Smooth muscle cell (in vitro differentiated cells): ENCODE data around the gene SIL1. TPM values are rescaled to one million over a fixed set of nuclear protein-coding genes. Genes with fewer than 3 reads are reported as not detected.

Experiments
- DNase-seq: peaks from one replicate; lab custom pipeline; 2025; ENCODE audit not compliant: unreplicated experiment; lab: John Stamatoyannopoulos, UW
- H2AFZ ChIP-seq: fragments of 200-600 bp; sonication (generic); 2 replicates; pipeline ENCODE4 v1.6.0; 2016; ENCODE audit warnings: antibody characterized with exemption, low read depth, mild to moderate bottlenecking
- H3F3A ChIP-seq: fragments of 200-600 bp; sonication (generic); 2 replicates; pipeline ENCODE4 v1.6.0; 2017; ENCODE audit warnings: antibody characterized with exemption, low read depth
- H3K27ac ChIP-seq: fragments of 200-600 bp; sonication (generic); 2 replicates; pipeline ENCODE4 v1.5.1; 2016; ENCODE audit warnings: low read depth, mild to moderate bottlenecking
- H3K27me3 ChIP-seq: fragments of 200-600 bp; sonication (generic); 2 replicates; pipeline ENCODE4 v1.6.1; 2016; ENCODE audit warnings: low read depth, mild to moderate bottlenecking
- H3K36me3 ChIP-seq: fragments of 200-600 bp; sonication (generic); 2 replicates; pipeline ENCODE4 v1.5.1; 2016; ENCODE audit warnings: low read depth
- H3K4me1 ChIP-seq: fragments of 200-600 bp; sonication (generic); 2 replicates; pipeline ENCODE4 v1.5.1; 2016; ENCODE audit warnings: low read depth
- H3K4me2 ChIP-seq: fragments of 200-600 bp; sonication (generic); 2 replicates; pipeline ENCODE4 v1.6.0; 2016; ENCODE audit warnings: mild to moderate bottlenecking
- H3K4me3 ChIP-seq: fragments of 200-600 bp; sonication (generic); 2 replicates; pipeline ENCODE4 v1.5.1; 2016; ENCODE audit warnings: mild to moderate bottlenecking
- H3K79me2 ChIP-seq: fragments of 200-600 bp; sonication (generic); 2 replicates; pipeline ENCODE4 v1.6.0; 2016; ENCODE audit warnings: low read depth, mild to moderate bottlenecking
- H3K9ac ChIP-seq: fragments of 200-600 bp; sonication (generic); 2 replicates; pipeline ENCODE4 v1.6.0; 2016; ENCODE audit warnings: low read depth
- H3K9me3 ChIP-seq: fragments of 200-600 bp; sonication (generic); replicated peaks from 2 replicates; pipeline ENCODE4 v1.5.1; 2016; ENCODE audit warnings: low read depth
- H4K20me1 ChIP-seq: fragments of 200-600 bp; sonication (generic); 2 replicates; pipeline ENCODE4 v1.6.0; 2016; ENCODE audit warnings: low read depth
- CTCF ChIP-seq: fragments of 200-600 bp; sonication (generic); IDR thresholded peaks from 2 replicates; pipeline ENCODE4 v1.5.1; 2017; ENCODE audit warnings: borderline replicate concordance, mild to moderate bottlenecking, antibody characterized with exemption; ENCODE audit not compliant: insufficient read depth, poor library complexity, severe bottlenecking
- WGBS: methylation state at CpG from one replicate; pipeline ENCODE4 v1.1.7; 2016; ENCODE audit warnings: low lambda C conversion rate; 5-methylcytosine and 5-hydroxymethylcytosine counted together
- polyA plus RNA-seq: library from polyadenylated mRNA; unstranded; fragments of >200 nt; fragmentation: Nextera tagmentation; extraction: Ambion mirVana; gene quantifications from 2 replicates; pipeline ENCODE4 v1.2.1, GENCODE V29; 2016
- total RNA-seq: library from RNA; depleted of rRNA; stranded (reverse); fragments of >200 nt; gene quantifications from 2 replicates; pipeline ENCODE4 v1.2.3, GENCODE V29; 2014

Gene SIL1
- total and polyA plus RNA-seq, 2 experiments from 2014 or later = 45.5 to 119 TPM

GRCh38 chr5:138948471-138949222 is 249.5 kb downstream of the SIL1 start:
- Histone ChIP-seq H3K4me1 (peaks cover 19% of the 10 kb centered on the region), H3K4me3 (no peak overlapping the region), H3K36me3 (no peaks in the 10 kb centered on the region), H3K27ac (no peak overlapping the region), H3K9me3 (no peaks in the 10 kb centered on the region), H2AFZ (no peak overlapping the region), H3K27me3 (no peaks in the 10 kb centered on the region), H3K4me2 (no peak overlapping the region), H3F3A (no peaks in the 10 kb centered on the region), H4K20me1 (peaks cover 4% of the 10 kb centered on the region), H3K9ac (no peak overlapping the region), H3K79me2 (no peaks in the 10 kb centered on the region)
- 84% methylated on average over 23 of the region's 23 CpGs for WGBS
- DNase-seq = no peak
- TF ChIP-seq CTCF = no peak

- no peak for TF ChIP-seq CTCF
- H3K36me3 ChIP-seq = no peaks in the 10 kb centered on the region
- peaks cover 4% of the 10 kb centered on the region for H4K20me1 ChIP-seq
- no peak overlapping the region for H3K9ac ChIP-seq
- no peak overlapping the region for H2AFZ ChIP-seq
- no peaks in the 10 kb centered on the region for H3K9me3 ChIP-seq
- H3K27me3 ChIP-seq = no peaks in the 10 kb centered on the region
- 91% methylated on average over 5 of the region's 5 CpGs for WGBS
- no peaks in the 10 kb centered on the region for H3K79me2 ChIP-seq
- no peak overlapping the region for H3K27ac ChIP-seq
- no peak for DNase-seq
- H3K4me2 ChIP-seq = no peak overlapping the region
- peaks cover 10% of the 10 kb centered on the region for H3K4me1 ChIP-seq
- no peaks in the 10 kb centered on the region for H3F3A ChIP-seq
- H3K4me3 ChIP-seq = no peak overlapping the region
These were observed 250.4 kb downstream of the SIL1 start for GRCh38 chr5:138947780-138948179.

- no peak overlapping the region for H3K4me2 ChIP-seq
- TF ChIP-seq CTCF = no peak
- no peaks in the 10 kb centered on the region for H3K36me3 ChIP-seq
- H3K27ac ChIP-seq = no peak overlapping the region
- H3K27me3 ChIP-seq = no peaks in the 10 kb centered on the region
- no peak overlapping the region for H3K9ac ChIP-seq
- no peak for DNase-seq
- H4K20me1 ChIP-seq = peaks cover 2% of the 10 kb centered on the region
- no peak overlapping the region for H2AFZ ChIP-seq
- H3K4me3 ChIP-seq = no peak overlapping the region
- H3K4me1 ChIP-seq = peaks cover 10% of the 10 kb centered on the region
- WGBS = 95% methylated on average over 20 of the region's 20 CpGs
- H3K9me3 ChIP-seq = no peaks in the 10 kb centered on the region
- H3K79me2 ChIP-seq = no peaks in the 10 kb centered on the region
- H3F3A ChIP-seq = no peaks in the 10 kb centered on the region
These were observed 251.2 kb downstream of the SIL1 start for GRCh38 chr5:138946831-138947560.
